ENCODE data around the gene SMIM41. TPM values are rescaled to one million over a fixed set of nuclear protein-coding genes. Genes with fewer than 3 reads are reported as not detected.

Gene SMIM41
- polyA plus RNA-seq, 1 donor (not counting 4 experiments of a cell fraction or from before 2014, with no cell fraction given): not detected

DNA sequence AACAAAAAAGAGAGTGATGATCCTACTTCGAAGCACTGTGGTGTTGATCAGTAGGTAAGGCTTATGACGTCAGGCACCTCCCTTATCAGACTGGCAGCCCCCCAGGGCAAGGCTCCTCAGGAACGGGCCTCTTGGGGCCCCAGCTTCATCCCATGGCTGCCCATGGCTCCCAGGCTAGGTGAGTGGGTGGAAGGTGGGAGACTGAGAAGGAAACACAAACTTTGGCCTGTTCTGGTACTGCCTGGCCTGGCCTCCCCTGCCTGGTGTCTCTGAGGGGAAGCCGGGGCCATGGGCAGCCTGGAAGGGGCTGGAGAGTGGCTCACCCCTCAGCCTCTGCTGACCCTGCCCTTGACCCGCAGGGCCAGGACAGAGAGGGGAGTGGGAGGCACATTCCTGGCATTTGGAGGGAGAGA lies 73.4 kb downstream of the SMIM41 start:
- FAIRE-seq (peak; percentile 84), DNase-seq (ENCODE audit: low read depth, low spot score) (no peak)
- Histone ChIP-seq H3K27ac (ENCODE audit: control insufficient read depth, insufficient read depth, low read length) (peak overlapping the region; percentile 100), H3K4me1 (ENCODE audit: control insufficient read depth, extremely low read depth, insufficient read depth, low read length) (peaks cover 86% of the 10 kb centered on the region), H3K27me3 (ENCODE audit: control insufficient read depth, extremely low read depth, insufficient read depth, low read length) (no peaks in the 10 kb centered on the region), H3K4me3 (ENCODE audit: control insufficient read depth in 2 of 3, extremely low read depth in 1 of 3, insufficient read depth in 2 of 3, low read depth in 1 of 3, low read length in 3 of 3) (no peak overlapping the region), H3K9ac (ENCODE audit: control insufficient read depth, extremely low read depth, insufficient read depth, low read length) (peak overlapping the region; percentile 100), H4K20me1 (ENCODE audit: control insufficient read depth, extremely low read depth, insufficient read depth, low read length) (no peaks in the 10 kb centered on the region), H3K4me2 (ENCODE audit: control insufficient read depth, extremely low read depth, insufficient read depth, low read depth, low read length) (peak overlapping the region; percentile 42), H2AFZ (ENCODE audit: control insufficient read depth, low read length) (no peak overlapping the region), H3K9me1 (ENCODE audit: control insufficient read depth, extremely low read depth, insufficient read depth, low read length) (no peaks in the 10 kb centered on the region), H3K9me3 (ENCODE audit: control insufficient read depth, low read depth, low read length) (no peaks in the 10 kb centered on the region), H3K79me2 (ENCODE audit: control insufficient read depth, insufficient read depth, low read length) (no peaks in the 10 kb centered on the region), H3K36me3 (ENCODE audit: control insufficient read depth in 2 of 2, extremely low read depth in 1 of 2, insufficient read depth in 2 of 2, low read length in 2 of 2) (no peaks in the 10 kb centered on the region)
- TF ChIP-seq, protein P1, sequence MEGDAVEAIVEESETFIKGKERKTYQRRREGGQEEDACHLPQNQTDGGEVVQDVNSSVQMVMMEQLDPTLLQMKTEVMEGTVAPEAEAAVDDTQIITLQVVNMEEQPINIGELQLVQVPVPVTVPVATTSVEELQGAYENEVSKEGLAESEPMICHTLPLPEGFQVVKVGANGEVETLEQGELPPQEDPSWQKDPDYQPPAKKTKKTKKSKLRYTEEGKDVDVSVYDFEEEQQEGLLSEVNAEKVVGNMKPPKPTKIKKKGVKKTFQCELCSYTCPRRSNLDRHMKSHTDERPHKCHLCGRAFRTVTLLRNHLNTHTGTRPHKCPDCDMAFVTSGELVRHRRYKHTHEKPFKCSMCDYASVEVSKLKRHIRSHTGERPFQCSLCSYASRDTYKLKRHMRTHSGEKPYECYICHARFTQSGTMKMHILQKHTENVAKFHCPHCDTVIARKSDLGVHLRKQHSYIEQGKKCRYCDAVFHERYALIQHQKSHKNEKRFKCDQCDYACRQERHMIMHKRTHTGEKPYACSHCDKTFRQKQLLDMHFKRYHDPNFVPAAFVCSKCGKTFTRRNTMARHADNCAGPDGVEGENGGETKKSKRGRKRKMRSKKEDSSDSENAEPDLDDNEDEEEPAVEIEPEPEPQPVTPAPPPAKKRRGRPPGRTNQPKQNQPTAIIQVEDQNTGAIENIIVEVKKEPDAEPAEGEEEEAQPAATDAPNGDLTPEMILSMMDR (optimal IDR thresholded peaks at IDR 0.05 in 1 of 3, IDR thresholded peaks at IDR 0.05 in 1 of 3, conservative IDR thresholded peaks at IDR 0.05 in 1 of 3; ENCODE audit: extremely low read depth in 1 of 3, insufficient read depth in 2 of 3, low read length in 3 of 3): no peak
- no peak for TF ChIP-seq EZH2 (IDR thresholded peaks at IDR 0.05; ENCODE audit: low read length)
- dilution Hi-C loops (cut with MboI; ENCODE audit: extremely low pct_ligation_motif_present, low sequenced_read_pairs): no loop called here

DNA sequence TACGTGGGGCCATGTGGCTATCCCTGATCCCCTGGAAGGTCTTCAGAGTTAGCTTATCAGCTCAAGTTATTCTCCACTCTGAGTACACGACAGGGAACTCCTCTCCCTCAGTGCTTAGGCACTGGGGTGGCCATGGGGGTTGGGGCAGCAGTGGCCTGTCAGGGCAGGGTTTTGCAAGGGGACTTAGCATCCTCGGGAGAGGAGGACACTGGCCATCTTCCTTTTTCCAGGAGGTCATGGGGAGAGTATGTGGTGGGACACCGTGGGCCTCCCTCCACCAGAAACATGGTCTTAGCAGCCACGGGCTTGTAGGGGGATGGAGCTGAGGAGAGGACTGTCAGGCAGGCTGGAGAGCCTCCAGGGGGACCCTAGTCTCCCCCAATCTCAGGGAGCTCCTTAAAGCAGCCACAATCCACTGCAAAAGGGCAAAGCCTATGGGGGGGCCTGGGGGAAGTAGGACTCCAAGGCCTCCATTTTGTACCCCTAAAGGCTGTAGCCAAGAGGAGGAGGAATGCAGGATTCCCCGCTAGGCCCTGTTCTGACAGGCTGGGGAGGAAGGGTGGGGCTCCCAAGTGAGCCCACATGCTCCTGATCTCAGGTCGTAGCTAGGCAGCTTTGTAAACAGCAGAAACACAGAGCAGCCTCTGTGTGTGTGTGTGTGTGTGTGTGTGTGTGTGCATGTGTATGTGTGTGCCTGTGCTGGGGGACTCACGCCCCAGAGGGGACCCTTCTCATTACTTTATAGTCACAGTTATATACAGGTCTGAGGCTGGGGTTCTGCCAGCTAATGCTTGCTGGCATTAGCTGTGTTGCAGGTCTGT lies 75.8 kb downstream of the SMIM41 start:
- Histone ChIP-seq H3K36me3 (ENCODE audit: control insufficient read depth in 2 of 2, extremely low read depth in 1 of 2, insufficient read depth in 2 of 2, low read length in 2 of 2) (no peaks in the 10 kb centered on the region), H3K27me3 (ENCODE audit: control insufficient read depth, extremely low read depth, insufficient read depth, low read length) (no peaks in the 10 kb centered on the region), H2AFZ (ENCODE audit: control insufficient read depth, low read length) (peak overlapping the region; percentile 12), H3K9ac (ENCODE audit: control insufficient read depth, extremely low read depth, insufficient read depth, low read length) (peak overlapping the region; percentile 75), H3K9me1 (ENCODE audit: control insufficient read depth, extremely low read depth, insufficient read depth, low read length) (no peaks in the 10 kb centered on the region), H3K4me3 (ENCODE audit: control insufficient read depth in 2 of 3, extremely low read depth in 1 of 3, insufficient read depth in 2 of 3, low read depth in 1 of 3, low read length in 3 of 3) (no peak overlapping the region), H4K20me1 (ENCODE audit: control insufficient read depth, extremely low read depth, insufficient read depth, low read length) (no peaks in the 10 kb centered on the region), H3K9me3 (ENCODE audit: control insufficient read depth, low read depth, low read length) (no peaks in the 10 kb centered on the region), H3K79me2 (ENCODE audit: control insufficient read depth, insufficient read depth, low read length) (no peaks in the 10 kb centered on the region), H3K4me2 (ENCODE audit: control insufficient read depth, extremely low read depth, insufficient read depth, low read depth, low read length) (peak overlapping the region; percentile 60), H3K27ac (ENCODE audit: control insufficient read depth, insufficient read depth, low read length) (peak overlapping the region; percentile 98), H3K4me1 (ENCODE audit: control insufficient read depth, extremely low read depth, insufficient read depth, low read length) (peaks cover 63% of the 10 kb centered on the region)
- TF ChIP-seq, protein P1 (optimal IDR thresholded peaks at IDR 0.05 in 1 of 3, IDR thresholded peaks at IDR 0.05 in 1 of 3, conservative IDR thresholded peaks at IDR 0.05 in 1 of 3; ENCODE audit: extremely low read depth in 1 of 3, insufficient read depth in 2 of 3, low read length in 3 of 3): no peak
- no peak for TF ChIP-seq EZH2 (IDR thresholded peaks at IDR 0.05; ENCODE audit: low read length)
- dilution Hi-C loops (cut with MboI; ENCODE audit: extremely low pct_ligation_motif_present, low sequenced_read_pairs): no loop called here
- FAIRE-seq: peak; percentile 93
- peak; percentile 86 for DNase-seq (ENCODE audit: low read depth, low spot score)

Measured in keratinocyte (primary cell).